ENCODE results near the gene SLC4A4.

The SLC4A4 gene

DNA sequence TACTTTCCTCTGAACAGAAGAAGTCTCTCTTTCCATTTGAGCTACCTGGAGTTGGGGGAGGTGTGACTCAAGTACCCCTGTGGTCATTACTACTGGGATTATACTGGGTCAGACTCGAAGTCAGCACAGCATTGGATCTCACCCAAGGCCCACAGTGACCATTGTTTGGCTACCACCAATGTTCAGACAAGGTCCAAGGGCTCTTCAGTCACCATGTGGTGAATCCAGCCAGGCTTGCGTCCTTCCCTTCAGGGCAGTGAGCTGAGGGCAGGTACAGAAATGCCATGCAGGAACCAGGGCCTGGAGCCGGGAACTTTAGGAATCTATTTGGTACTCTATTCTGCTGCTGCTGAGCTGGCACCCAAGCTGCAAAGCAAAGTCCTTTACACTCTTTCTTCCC lies 5.5 kb upstream of the SLC4A4 start:
- TF ChIP-seq, protein P1, sequence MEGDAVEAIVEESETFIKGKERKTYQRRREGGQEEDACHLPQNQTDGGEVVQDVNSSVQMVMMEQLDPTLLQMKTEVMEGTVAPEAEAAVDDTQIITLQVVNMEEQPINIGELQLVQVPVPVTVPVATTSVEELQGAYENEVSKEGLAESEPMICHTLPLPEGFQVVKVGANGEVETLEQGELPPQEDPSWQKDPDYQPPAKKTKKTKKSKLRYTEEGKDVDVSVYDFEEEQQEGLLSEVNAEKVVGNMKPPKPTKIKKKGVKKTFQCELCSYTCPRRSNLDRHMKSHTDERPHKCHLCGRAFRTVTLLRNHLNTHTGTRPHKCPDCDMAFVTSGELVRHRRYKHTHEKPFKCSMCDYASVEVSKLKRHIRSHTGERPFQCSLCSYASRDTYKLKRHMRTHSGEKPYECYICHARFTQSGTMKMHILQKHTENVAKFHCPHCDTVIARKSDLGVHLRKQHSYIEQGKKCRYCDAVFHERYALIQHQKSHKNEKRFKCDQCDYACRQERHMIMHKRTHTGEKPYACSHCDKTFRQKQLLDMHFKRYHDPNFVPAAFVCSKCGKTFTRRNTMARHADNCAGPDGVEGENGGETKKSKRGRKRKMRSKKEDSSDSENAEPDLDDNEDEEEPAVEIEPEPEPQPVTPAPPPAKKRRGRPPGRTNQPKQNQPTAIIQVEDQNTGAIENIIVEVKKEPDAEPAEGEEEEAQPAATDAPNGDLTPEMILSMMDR (IDR thresholded peaks at IDR 0.05; ENCODE audit: borderline replicate concordance, insufficient read depth, low read depth, low read length), result no peak
- no peak overlapping the region for H3K4me3 ChIP-seq (ENCODE audit: low read depth, low read length)

DNA sequence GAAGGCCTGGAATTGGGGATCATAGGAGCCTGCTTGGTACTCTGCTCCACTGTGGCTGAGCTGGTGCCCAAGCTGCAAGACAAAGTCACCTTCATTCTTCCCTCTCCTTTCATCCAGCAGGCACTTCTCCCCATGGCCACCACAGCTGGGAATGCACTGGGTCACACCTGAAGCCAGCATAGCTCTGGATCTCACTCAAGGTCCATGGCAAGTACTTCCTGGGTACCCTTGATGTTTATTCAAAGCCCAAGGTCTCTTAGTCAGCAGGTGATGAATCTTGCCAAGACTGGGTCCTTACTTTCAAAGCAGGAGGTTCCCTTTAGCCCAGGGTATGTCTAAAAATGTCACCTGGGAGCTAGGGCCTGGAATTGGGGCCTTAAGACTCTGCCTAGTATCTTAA lies 4.9 kb upstream of the SLC4A4 start:
- TF ChIP-seq, protein P1 (IDR thresholded peaks at IDR 0.05; ENCODE audit: borderline replicate concordance, insufficient read depth, low read depth, low read length), result no peak
- H3K4me3 ChIP-seq (ENCODE audit: low read depth, low read length), result no peak overlapping the region

DNA sequence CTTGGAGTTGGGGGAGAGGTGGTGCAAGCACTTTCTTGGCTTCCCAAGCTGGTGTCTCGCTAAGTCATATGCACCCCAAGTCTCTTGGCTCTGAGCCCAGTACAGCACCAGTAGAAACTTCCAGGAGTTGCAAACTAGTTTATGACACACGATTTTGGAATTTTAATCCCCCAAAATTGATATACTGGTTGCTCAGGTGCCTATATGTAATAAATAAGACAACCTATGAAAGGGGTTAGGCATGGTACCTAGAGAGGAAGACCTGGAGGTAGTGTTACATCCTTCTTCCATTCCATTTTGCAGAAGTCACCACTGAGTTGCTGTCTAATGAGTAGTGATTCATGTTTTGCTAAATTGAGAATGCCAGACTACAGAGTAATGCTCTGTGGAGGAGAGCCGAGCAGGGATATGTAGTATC lies 4.3 kb upstream of the SLC4A4 start:
- TF ChIP-seq, protein P1 (IDR thresholded peaks at IDR 0.05; ENCODE audit: borderline replicate concordance, insufficient read depth, low read depth, low read length), result no peak
- H3K4me3 ChIP-seq (ENCODE audit: low read depth, low read length), result no peak overlapping the region

DNA sequence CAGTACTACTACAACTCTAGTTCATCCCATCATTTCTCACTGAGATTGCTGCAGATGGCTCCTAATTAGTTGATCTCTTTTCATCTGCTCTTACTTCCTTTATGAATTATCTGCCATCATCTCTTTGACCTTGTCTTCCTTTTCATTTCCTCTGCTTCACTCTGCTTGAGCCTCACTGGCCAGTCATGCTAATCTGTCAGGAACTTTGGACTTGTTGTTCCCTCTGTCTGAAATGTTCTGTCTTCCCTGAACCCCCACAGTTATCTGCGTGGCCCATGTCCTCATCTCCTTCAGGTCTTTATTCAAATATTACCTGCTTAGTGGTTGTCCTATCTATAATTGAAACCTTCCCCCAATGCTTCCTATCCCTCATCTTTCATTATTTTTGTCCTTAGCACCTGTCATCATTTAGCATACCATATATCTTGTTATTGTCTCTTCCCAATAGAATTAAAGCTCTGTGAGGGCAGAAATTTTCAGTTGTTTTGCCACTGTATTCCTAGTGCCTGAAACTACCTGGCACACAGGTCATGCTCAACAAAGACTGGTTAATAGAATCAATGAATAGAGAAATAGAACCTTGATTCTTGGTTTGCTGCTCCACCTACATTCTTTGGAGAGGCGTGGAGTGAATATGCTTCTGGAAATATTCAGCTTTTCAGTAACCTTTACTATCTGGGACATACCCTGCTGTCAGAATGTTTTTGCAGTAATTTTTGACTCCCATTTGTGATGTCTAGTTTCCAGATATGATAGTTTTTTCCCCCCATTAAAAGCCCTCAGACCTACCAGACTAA lies 5.0 kb downstream of the SLC4A4 start:
- no peak overlapping the region for H3K4me3 ChIP-seq (ENCODE audit: low read depth, low read length)
- TF ChIP-seq, protein P1 (IDR thresholded peaks at IDR 0.05; ENCODE audit: borderline replicate concordance, insufficient read depth, low read depth, low read length), result no peak

DNA sequence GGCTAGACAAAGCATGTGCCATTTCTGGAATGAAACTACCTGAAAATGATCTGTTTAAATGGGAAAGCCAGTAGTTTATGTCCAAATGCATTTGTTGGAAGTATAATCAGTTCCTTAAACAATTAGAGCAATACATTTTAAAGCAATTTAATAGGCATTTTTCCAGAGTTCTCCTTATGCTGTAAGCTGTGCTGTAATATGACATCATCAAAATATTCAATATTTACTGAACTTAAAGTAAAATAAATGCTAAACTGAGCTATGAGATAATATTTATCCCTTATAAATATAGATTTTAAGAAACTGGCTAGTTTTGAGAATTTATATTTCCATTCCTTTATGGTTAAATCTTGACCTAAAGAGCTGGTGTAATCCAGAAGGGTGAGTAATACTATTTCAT lies 7.9 kb downstream of the SLC4A4 start:
- TF ChIP-seq, protein P1 (IDR thresholded peaks at IDR 0.05; ENCODE audit: borderline replicate concordance, insufficient read depth, low read depth, low read length), result no peak
- no peak overlapping the region for H3K4me3 ChIP-seq (ENCODE audit: low read depth, low read length)

DNA sequence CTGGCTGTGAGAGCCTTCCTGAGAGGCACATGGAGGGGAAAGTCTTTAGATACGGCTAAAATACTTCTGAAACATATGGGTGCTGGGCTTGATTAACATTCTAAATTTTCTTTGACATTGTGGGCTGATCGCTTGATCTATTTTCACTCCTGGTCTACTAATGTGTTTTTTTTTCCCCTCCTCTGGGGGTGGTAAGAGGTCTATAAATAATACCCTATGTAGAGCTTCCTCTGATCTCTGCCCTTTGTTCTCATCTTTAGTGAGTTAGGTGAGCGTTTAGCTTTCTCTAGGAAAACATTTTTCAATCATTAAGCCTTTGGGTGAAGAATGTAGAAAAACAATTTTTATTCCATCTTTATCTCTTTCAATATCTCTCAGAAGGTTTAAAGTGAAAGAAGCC lies 9.8 kb downstream of the SLC4A4 start:
- TF ChIP-seq, protein P1 (IDR thresholded peaks at IDR 0.05; ENCODE audit: borderline replicate concordance, insufficient read depth, low read depth, low read length), result no peak
- no peak overlapping the region for H3K4me3 ChIP-seq (ENCODE audit: low read depth, low read length)

DNA sequence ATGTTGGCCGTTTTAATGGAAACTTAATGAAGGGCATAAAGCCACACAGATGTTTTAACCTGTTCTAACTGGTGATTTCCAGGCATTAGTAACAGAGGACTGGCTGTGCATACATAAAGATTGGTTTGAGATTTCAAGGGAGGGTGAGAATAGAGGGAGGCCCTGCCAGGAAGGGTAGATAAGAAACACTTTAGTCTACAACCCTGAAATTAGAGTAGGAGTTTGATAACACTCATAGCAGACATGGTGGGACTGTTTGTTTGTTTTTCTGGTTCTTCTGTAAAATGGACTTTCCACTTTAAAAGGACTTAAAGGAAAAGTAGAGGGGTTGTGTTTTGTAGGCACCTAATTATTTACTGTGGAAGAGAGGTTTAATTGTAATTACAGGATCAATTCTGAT lies 16.2 kb downstream of the SLC4A4 start:
- TF ChIP-seq, protein P1 (IDR thresholded peaks at IDR 0.05; ENCODE audit: borderline replicate concordance, insufficient read depth, low read depth, low read length), result no peak
- no peak overlapping the region for H3K4me3 ChIP-seq (ENCODE audit: low read depth, low read length)
